ENCODE measurements around the gene PCDH15.

GRCh38 chr10:53978301-53978700, 822.7 kb downstream of the PCDH15 start:
- TF ChIP-seq RXRA (IDR thresholded peaks at IDR 0.05; ENCODE audit: borderline replicate concordance, low read depth) (no peak), USF2 (IDR thresholded peaks at IDR 0.05; ENCODE audit: borderline replicate concordance, low read depth, low read length) (no peak), CTCF (IDR thresholded peaks at IDR 0.05) (no peak), RFX5 (IDR thresholded peaks at IDR 0.05; ENCODE audit: low read length) (no peak), RCOR1 (IDR thresholded peaks at IDR 0.05; ENCODE audit: low read length) (no peak), RAD21 (IDR thresholded peaks at IDR 0.05; ENCODE audit: low read length) (no peak), FOXJ3 (CRISPR knock-in tag; IDR thresholded peaks at IDR 0.05) (no peak), EZH2phosphoT487 (IDR thresholded peaks at IDR 0.05; ENCODE audit: borderline replicate concordance, low read depth) (no peak), MAX (IDR thresholded peaks at IDR 0.05; ENCODE audit: low read depth) (no peak)
